ENCODE data around the gene MS4A5.
"Not testable (repeated sequence)": the region's sequence is repeated elsewhere in the genome, so short reads cannot be mapped to it uniquely, and the experiment has no call there.

The MS4A5 gene, protein sequence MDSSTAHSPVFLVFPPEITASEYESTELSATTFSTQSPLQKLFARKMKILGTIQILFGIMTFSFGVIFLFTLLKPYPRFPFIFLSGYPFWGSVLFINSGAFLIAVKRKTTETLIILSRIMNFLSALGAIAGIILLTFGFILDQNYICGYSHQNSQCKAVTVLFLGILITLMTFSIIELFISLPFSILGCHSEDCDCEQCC

DNA sequence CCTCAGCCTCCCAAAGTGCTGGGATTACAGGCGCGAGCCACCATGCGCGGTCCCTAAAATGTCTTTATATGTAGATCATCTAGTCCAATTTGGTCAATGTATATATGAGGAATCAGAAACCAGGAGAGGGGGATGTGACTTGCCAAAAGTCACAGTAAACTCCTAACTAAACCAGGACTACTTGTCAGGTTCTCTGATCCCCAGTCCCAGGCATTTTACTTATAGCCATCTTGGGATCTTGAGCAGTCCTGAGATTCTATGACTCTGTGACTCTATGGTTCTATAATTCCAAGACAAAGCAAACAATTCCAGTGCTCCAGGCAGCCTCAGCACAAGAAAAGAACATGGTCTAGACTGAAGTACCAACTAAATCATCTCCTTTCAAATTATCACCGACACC is at the start of gene MS4A5:
Gene MS4A5 (plus strand): TSS at position 301 of the 400 bp plus-strand sequence. CDS start 103 bp downstream, outside the sequence.
- no peak for DNase-seq (ENCODE audit: low read depth, low spot score)

DNA sequence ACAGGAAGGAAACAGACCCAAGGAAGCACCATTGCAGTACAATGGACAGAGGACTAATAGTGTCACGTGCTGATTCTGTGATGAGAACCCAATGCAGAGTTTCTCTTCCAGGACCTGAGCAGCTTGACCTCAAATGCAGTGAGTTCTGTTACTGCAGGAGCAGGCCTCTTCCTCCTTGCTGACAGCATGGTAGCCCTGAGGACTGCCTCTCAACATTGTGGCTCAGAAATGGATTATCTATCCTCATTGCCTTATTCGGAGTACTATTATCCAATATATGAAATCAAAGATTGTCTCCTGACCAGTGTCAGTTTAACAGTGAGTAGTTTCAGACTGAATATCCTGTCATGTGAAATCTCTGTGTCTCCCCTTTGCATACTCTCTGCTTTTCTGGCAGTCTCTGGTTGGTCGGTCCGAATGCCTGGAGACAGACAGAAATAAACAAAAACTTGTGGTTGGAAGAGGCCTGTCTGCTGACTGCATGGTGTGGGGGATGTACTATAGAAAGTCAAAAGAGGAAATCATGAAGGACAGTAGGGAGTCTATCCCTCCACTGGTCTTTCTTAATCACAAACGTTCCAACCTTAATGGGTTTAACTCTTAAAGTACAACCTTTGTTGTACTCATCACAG is 40.0 kb upstream of the MS4A5 start:
- no peak for DNase-seq (ENCODE audit: low read depth, low spot score)

DNA sequence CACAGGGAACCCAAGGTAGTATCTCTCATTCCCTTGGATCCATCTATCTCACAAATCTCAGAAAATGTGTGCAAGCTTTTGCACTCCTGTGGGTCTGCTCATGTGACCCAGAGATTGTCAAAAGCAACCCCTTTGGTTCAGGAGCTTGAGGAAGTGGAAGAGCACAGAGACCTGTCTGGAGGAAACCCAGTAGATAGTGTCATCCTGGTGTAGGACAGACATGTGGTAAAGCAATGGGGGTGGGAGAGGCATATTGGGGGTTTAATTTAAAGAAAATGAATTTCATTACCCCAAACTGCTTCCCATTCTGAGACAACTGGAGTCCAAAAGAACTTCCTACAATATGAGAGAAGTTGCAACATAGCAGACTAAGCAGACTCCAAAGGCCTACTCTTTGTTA is 39.0 kb upstream of the MS4A5 start:
- no peak for DNase-seq (ENCODE audit: low read depth, low spot score)

DNA sequence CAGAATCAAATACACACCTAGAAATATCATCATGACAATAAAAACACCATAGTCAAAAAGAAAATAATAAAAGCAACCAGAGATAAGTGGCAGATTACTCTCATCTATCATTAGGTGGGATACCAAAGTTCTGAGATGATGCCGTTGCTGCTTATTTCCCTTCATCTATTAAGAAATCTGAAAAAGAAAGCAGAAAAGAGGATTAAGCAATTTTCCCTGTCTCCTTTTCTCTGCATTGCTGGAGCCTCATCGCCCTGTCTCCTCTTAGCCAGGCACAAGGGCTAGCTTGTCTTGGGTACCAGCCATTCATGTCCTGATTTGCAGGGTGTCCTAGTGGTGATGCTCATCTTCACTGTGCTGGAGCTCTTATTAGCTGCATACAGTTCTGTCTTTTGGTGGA is 37.0 kb upstream of the MS4A5 start:
- no peak for DNase-seq (ENCODE audit: low read depth, low spot score)

DNA sequence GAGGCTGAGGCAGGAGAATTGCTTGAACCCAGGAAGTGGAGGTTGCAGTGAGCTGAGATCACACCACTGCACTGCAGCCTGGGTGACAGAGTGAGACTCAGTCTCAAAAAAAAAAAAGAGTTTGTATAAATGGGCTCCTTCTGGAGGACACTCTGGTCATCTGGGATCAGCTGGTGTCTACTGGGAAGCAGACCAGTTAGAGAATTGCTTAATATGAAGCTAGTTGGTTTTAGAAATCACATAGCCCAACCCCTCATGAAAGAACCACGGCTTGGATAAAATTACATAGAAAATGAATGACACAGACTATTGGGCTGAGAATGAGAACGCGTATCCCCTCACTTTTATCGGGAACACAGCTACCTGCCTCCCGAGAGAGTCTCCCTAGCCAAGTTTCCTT is 36.4 kb upstream of the MS4A5 start:
- no peak for DNase-seq (ENCODE audit: low read depth, low spot score)

DNA sequence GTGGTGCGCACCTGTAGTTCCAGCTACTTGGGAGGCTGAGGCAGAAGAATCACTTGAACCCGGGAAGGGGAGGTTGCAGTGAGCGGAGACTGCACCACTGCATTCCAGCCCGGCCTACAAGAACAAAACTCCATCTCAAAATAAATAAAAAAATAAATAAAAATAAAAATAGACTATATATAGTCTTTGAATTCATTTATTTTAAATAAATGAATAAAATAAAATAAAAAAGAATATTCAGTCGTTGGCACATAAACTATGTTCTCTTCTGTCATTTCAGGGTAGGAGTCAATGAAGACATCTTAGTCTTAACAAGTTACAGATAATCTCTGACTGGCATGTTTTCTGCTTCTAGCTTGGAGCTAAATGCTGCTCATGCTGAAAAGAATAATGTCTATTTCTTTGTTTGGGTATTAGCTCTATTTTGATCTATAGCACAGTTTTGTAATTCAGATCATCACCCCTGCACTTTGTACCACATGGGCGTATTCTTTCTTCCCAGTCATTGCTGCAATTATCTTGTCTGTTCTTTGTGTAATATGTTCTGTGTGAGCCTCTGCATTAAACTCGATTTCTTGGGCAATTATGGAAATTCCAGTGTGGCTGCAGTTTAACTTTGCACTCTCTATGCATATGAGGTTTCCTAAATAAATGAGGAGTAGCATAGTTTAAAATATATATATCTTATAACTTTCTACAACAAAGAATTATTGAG is 34.5 kb upstream of the MS4A5 start:
- DNase-seq (ENCODE audit: low read depth, low spot score): no peak

DNA sequence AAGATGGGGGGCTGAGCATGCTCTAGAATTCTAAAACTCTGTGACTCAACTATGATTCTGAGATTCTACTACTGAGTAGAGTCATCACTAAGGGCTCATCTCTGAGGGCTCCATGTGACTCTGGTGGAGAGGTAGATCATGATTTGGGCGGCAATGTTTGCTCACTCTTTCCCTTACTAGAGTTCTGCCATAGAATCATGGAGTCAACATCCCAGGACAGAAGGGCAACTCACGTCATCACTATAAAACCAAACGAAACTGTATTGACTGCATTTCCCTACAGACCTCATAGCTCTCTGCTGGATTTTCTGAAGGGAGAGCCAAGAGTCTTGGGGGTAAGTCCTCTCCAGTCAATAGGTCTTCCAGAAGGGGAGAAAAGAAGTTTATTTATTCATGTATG is 33.0 kb upstream of the MS4A5 start, which contains the start of gene MS4A14:
Gene MS4A14 (plus strand): TSS at position 78 of the 400 bp plus-strand sequence. CDS start 120 bp downstream, at position 198.
- no peak for DNase-seq (ENCODE audit: low read depth, low spot score)

DNA sequence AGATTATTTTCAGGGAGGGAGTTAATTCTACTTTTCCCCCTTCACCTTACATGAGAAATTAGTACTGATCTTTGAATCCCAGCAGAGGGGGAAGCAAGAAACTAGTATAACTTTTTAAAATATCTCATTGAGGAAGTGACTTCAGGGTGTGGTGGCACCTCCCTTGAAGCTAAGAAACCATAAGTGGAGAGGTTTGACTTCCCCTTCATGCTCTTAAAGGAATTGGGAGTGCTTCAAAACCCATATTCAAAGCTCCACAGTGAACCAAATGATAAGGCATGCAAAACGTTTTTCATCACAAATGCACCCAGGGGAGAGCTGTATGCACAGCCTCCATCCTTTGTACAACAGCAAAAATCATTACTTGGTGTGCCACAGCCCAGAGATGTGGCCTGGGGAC is 32.6 kb upstream of the MS4A5 start:
- no peak for DNase-seq (ENCODE audit: low read depth, low spot score)

DNA sequence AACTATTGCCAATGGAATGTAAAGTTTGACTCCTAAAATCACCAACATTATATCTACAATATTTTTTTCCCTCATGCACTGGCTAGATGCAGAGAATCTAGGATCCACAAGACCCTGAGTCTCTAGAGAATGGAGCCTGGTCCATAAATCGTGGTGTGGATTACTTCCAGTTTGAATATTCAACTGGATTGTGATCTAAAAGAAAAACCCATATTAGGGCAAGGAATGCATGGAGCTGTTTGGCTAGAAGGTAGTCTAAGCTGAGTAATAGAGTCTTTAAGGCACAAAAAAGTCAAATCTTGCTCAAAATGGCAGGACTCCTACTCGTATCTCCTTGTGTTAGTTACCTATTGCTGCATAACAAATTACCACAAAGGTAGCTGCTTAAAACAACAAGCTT is 9.4 kb upstream of the MS4A5 start:
- DNase-seq (ENCODE audit: low read depth, low spot score): no peak

DNA sequence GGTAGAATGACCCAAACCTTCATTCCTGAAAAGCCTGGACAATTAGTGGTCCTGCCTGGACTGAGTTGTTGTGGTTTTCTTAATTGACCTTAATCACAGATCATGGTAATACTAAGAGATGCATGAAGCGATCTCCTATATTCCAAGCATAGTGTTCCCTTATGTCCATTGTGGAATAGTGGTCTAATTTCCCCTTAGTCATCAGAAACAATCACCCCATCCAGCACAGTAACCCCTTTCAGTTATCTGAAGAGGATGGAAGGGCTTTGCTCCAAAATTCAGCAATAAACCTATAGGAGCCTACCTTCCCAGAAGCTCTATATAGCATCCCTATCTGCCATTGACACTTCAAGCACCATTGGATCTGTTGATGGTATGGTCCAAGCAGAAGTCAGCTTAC is 6.8 kb upstream of the MS4A5 start:
- no peak for DNase-seq (ENCODE audit: low read depth, low spot score)

DNA sequence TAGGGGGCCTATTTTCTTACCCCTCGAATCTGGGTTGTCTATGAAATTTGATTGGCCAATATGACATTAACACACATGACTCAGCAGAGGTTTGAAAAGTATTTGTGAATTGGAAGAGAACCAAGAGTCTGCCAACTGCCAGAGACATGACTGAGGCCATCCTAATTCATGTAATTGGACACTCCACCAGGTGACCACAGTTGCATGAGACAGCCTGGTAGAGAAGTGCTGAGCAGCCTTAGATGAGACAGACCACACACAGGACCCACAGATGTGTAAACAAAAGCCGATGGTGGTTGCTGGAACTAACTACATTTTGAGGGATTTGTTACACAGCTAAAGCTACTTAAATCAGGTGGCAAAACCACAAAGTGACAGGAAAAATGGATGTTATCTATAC is 855 bp upstream of the MS4A5 start:
- DNase-seq (ENCODE audit: low read depth, low spot score): no peak

DNA sequence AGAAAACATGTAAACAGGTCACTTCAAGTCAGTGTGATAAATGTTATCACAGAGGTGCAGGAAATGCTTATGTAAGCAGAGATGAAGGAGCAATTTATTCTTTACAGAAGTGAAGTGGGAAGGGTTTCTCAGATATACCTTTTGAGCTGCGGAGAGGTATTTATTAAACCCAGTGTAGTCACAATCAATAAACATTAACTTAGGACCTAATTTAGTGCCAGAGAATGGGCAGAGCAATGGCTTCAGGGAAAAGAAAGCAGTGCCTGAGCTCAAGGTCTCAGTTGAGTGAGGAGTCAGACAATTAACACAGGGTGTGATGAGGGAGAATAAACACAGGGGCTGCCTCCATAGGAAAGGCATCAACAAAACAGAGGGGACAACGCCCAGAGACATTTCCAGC is 1.9 kb downstream of the MS4A5 start:
- no peak for DNase-seq (ENCODE audit: low read depth, low spot score)

DNA sequence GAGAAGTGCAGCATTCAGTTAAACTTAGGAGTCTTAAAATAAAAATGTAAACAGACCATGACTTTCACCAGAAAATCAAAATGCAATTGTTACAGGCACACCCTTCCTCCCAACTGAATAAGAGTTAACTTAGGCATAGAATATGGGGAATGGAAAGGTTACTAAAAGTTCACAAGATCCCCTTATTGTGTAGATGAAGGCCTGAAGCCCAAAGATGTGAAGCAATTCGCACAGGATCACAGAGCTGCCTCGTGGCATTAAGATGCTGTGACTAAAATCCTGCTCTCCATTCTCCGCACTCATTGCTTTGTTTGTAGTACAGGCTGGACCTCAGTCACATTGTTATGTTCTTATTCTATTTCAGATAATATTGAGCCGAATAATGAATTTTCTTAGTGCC is 4.0 kb downstream of the MS4A5 start:
- DNase-seq (ENCODE audit: low read depth, low spot score): no peak

DNA sequence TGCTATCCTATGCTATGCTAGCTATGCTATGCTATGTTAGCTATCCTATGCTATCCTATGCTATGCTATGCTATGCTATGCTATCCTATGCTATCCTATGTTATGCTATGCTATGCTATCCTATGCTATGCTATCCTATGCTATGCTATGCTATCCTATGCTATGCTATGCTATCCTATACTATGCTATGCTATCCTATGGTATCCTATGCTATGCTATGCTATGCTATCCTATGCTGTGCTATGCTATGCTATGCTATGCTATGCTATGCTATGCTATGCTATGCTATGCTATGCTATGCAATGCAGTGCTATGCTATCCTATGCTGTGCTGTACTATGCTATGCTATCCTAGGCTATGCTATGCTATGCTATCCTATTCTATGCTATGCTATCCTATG is 17.7 kb downstream of the MS4A5 start:
- no peak for DNase-seq (ENCODE audit: low read depth, low spot score)

DNA sequence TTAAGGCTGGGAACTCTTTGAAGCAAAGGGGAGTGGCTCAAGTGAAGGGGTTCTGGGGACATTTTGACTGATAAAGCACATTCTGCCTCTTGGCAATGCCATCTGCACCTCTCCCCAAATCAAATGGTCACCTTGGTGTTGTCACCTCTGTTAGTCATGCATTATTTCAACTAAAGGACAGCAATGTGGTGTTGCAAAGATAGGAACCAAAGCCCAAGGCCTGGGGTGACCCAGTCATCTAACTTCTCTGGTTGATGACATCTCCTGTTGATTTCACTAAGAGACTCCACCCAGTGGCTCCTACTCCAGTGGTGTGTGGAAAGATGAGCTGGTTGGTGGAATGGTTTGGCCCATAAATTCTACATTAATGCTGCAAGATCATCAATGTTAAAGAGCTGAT is 18.5 kb downstream of the MS4A5 start:
- DNase-seq (ENCODE audit: low read depth, low spot score): no peak

DNA sequence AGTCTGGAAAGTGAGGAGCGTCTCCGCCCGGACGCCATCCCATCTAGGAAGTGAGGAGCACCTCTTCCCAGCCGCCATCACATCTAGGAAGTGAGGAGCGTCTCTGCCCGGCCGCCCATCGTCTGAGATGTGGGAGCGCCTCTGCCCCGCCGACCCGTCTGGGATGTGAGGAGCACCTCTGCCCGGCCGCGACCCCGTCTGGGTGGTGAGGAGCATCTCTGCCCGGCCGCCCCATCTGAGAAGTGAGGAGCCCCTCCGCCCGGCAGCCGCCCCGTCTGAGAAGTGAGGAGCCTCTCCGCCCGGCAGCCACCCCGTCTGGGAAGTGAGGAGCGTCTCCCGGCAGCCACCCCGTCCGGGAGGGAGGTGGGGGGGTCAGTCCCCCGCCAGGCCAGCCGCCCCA is 21.8 kb downstream of the MS4A5 start:
- not testable (repeated sequence) for DNase-seq (ENCODE audit: low read depth, low spot score)

DNA sequence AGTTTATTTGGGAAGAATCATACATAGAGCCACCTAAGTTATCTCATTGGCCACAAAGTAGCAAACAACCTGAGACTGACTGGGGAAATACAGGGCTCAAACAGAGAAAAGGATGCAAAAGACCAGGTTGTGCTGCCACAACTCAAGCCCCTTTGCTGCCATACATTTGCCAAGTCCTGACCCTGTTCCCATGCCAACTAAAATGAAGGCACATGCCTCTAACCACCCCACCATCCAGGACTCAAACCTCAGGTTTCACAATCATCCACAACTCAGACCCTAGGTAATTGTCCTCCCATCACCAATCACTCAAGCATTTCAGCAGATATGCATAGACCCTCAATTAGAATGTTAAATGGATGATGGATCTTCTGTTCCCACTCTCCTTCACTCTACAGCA is 24.8 kb downstream of the MS4A5 start:
- no peak for DNase-seq (ENCODE audit: low read depth, low spot score)

DNA sequence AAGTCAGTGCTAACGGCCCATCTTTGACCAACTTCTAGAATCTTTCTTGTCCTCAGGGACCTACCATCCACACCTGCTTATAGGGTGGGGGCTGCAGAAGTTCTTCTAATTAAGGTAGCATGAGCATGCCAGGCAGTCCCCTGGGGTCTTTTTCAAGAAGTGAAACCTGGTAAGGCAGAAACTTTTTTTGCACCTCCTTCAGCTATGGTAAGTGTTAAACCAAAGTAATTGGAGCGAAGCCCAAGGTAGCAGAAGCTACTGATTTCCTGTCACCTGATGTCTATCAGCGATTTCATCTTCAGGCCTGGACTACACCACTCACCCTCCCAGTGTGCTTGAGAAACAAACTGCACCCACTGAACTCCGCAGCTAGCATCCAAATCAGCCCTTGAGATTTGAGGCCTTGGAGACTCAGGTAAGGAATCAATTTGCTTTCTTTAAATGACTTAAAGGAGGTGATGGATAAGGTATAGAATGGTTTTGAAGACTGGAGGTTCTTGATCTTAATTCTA is 26.2 kb downstream of the MS4A5 start, which contains the start of gene MS4A1:
Gene MS4A1 (plus strand): TSS at position 317 of the 512 bp plus-strand sequence. CDS start 6,528 bp downstream, outside the sequence.
- DNase-seq (ENCODE audit: low read depth, low spot score): no peak

DNA sequence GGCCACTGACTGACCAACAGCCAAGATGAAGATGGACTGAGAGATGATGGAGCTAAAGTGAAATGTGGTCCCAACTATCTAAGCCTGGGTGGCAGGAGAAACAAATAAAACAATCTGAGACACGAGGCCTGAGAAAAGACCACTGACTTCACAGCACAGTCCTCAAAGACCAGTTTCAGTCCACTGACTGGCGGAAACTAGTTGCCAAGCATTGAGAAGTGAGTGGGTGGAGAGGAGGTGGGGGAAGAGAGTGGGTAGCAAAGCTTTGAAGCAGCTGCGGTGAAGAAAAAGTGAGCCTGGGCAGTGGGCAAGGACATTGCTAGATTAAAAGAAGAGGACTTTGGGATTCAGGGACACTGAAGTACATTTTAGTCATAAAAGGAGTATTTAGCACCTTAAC is 28.2 kb downstream of the MS4A5 start:
- no peak for DNase-seq (ENCODE audit: low read depth, low spot score)

DNA sequence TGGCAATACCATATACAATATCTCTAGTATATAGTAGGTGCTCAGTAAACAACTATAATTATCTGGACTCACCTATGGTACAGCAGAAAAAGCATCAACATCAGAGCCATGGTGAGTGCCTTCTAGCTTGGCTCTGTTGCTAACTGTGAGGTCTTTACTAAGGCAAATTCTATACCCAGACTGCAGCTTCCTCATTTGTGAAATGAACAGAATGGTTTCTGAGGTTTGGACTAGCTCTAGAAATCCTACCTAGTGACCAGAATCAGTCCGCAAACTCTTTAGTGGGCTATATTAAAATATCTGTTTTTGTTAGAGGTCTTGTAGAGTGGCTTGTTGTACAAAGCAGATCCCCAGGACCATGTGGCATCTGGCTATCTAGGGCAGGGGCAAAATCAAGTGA is 30.0 kb downstream of the MS4A5 start:
- DNase-seq (ENCODE audit: low read depth, low spot score): no peak

DNA sequence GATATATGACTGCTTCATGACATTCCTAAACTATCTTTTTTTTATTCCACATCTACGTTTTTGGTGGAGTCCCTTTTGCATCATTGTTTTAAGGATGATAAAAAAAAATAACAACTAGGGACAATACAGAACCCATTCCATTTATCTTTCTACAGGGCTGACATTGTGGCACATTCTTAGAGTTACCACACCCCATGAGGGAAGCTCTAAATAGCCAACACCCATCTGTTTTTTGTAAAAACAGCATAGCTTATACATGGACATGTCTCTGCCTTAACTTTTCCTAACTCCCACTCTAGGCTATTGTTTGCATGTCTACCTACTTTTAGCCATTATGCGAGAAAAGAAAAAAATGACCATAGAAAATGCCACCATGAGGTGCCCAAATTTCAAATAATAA is 39.5 kb downstream of the MS4A5 start:
- DNase-seq (ENCODE audit: low read depth, low spot score): no peak

DNA sequence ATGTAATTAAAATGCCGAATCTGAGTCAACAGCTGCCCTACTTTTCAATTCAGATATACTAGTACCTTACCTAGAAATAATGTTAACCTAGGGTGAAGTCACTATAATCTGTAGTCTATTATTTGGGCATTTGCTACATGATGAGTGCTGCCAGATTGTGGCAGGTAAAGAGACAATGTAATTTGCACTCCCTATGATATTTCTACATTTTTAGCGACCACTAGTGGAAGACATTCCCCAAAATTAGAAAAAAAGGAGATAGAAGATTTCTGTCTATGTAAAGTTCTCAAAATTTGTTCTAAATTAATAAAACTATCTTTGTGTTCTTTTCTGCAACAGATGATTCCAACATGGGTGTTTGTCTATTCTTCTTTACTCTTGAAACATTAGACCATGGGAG is 40.4 kb downstream of the MS4A5 start:
- DNase-seq (ENCODE audit: low read depth, low spot score): no peak

DNA sequence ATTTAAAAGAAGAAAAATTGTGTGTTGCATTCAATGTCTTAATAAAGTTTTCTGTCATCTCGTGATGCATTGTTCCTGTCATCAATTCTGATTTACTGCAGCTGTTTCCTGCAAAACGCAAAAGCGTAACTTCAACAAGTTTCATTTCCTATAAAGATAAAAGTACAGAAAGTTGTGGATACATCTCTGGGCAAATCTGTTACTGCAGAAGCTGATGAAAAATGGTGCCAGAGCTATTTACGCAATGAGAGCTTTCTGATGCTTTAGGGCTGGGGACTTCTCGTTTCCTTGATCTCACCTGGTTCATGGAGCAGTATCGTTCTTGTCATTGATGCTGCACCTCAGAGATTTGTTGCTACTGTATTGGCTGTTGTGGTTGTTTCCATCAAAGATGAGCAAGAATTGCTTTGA is 47.7 kb downstream of the MS4A5 start:
- no peak for DNase-seq (ENCODE audit: low read depth, low spot score)

Data from brain pericyte (primary cell).